ENCODE data around the gene TSPAN7. TPM values are rescaled to one million over a fixed set of nuclear protein-coding genes. Genes with fewer than 3 reads are reported as not detected.

TSPAN7 gene
- total RNA-seq, 1 donor from 2014 or later, result 13.0 TPM

- intact Hi-C loops (cut with DNase I), result no loop called here
- DNase-seq (ENCODE audit: low spot score), result no peak
Observed at GRCh38 chrX:38578167-38578566, 16.8 kb downstream of the TSPAN7 start.

- intact Hi-C loops (cut with DNase I), result no loop called here
- no peak for DNase-seq (ENCODE audit: low spot score)
Observed at GRCh38 chrX:38583181-38583580, 21.8 kb downstream of the TSPAN7 start.

GRCh38 chrX:38594434-38594833 lies 33.1 kb downstream of the TSPAN7 start:
- no peak for DNase-seq (ENCODE audit: low spot score)
- intact Hi-C loops (cut with DNase I), result no loop called here

- intact Hi-C loops (cut with DNase I), result no loop called here
- no peak for DNase-seq (ENCODE audit: low spot score)
Observed at GRCh38 chrX:38595801-38596200, 34.5 kb downstream of the TSPAN7 start.

GRCh38 chrX:38596939-38597338 lies 35.6 kb downstream of the TSPAN7 start:
- DNase-seq (ENCODE audit: low spot score), result no peak
- intact Hi-C loops (cut with DNase I), result no loop called here

GRCh38 chrX:38599796-38600755 lies 38.7 kb downstream of the TSPAN7 start:
- no peak for DNase-seq (ENCODE audit: low spot score)
- intact Hi-C loops (cut with DNase I), result no loop called here

- DNase-seq (ENCODE audit: low spot score), result no peak
- intact Hi-C loops (cut with DNase I), result no loop called here
Observed at GRCh38 chrX:38601866-38602265, 40.5 kb downstream of the TSPAN7 start.

- no peak for DNase-seq (ENCODE audit: low spot score)
- intact Hi-C loops (cut with DNase I), result no loop called here
Observed at GRCh38 chrX:38606821-38607220, 45.5 kb downstream of the TSPAN7 start.

GRCh38 chrX:38607976-38608375 lies 46.6 kb downstream of the TSPAN7 start:
- intact Hi-C loops (cut with DNase I), result no loop called here
- no peak for DNase-seq (ENCODE audit: low spot score)

- intact Hi-C loops (cut with DNase I), result no loop called here
Observed at GRCh38 chrX:38610849-38611248, 49.5 kb downstream of the TSPAN7 start.

GRCh38 chrX:38612281-38612680 lies 50.9 kb downstream of the TSPAN7 start:
- DNase-seq (ENCODE audit: low spot score), result no peak
- intact Hi-C loops (cut with DNase I), result no loop called here

More at GRCh38 chrX:38610849-38611248, 49.5 kb downstream of the TSPAN7 start:
- DNase-seq (ENCODE audit: low spot score), result no peak

GRCh38 chrX:38614485-38614884 lies 53.1 kb downstream of the TSPAN7 start:
- intact Hi-C loops (cut with DNase I), result no loop called here

GRCh38 chrX:38616904-38617303 lies 55.6 kb downstream of the TSPAN7 start:
- no peak for DNase-seq (ENCODE audit: low spot score)
- intact Hi-C loops (cut with DNase I), result no loop called here

More at GRCh38 chrX:38614485-38614884, 53.1 kb downstream of the TSPAN7 start:
- DNase-seq (ENCODE audit: low spot score), result no peak

GRCh38 chrX:38618180-38618579 lies 56.8 kb downstream of the TSPAN7 start:
- intact Hi-C loops (cut with DNase I), result no loop called here
- DNase-seq (ENCODE audit: low spot score), result no peak

GRCh38 chrX:38620623-38621022 lies 59.3 kb downstream of the TSPAN7 start:
- intact Hi-C loops (cut with DNase I), result no loop called here
- no peak for DNase-seq (ENCODE audit: low spot score)

GRCh38 chrX:38626296-38626695 lies 65.0 kb downstream of the TSPAN7 start:
- intact Hi-C loops (cut with DNase I), result no loop called here
- no peak for DNase-seq (ENCODE audit: low spot score)

- intact Hi-C loops (cut with DNase I), result no loop called here
- DNase-seq (ENCODE audit: low spot score), result no peak
Observed at GRCh38 chrX:38627683-38628082, 66.3 kb downstream of the TSPAN7 start.

GRCh38 chrX:38628587-38628986 lies 67.2 kb downstream of the TSPAN7 start:
- DNase-seq (ENCODE audit: low spot score), result no peak
- intact Hi-C loops (cut with DNase I), result no loop called here

- no peak for DNase-seq (ENCODE audit: low spot score)
- intact Hi-C loops (cut with DNase I), result no loop called here
Observed at GRCh38 chrX:38632516-38632915, 71.2 kb downstream of the TSPAN7 start.

GRCh38 chrX:38634665-38635064 lies 73.3 kb downstream of the TSPAN7 start:
- intact Hi-C loops (cut with DNase I), result no loop called here
- DNase-seq (ENCODE audit: low spot score), result no peak
